ENCODE data around the gene FKBP15. TPM values are rescaled to one million over a fixed set of nuclear protein-coding genes. Genes with fewer than 3 reads are reported as not detected.

FKBP15 gene
- polyA plus RNA-seq, 1 donor from 2014 or later, result 12.1 TPM

- Histone ChIP-seq H2AFZ (ENCODE audit: low read depth, low read length) (no peak overlapping the region), H3K9me3 (ENCODE audit: low read length) (no peaks in the 10 kb centered on the region), H3K4me2 (ENCODE audit: low read length) (no peak overlapping the region), H3K9ac (ENCODE audit: low read length) (no peak overlapping the region), H3K27me3 (ENCODE audit: insufficient read depth, low read depth, low read length) (peaks cover 2% of the 10 kb centered on the region), H3F3A (ENCODE audit: insufficient read depth, low read length, poor library complexity, severe bottlenecking) (no peaks in the 10 kb centered on the region), H4K20me1 (ENCODE audit: insufficient read depth) (no peaks in the 10 kb centered on the region), H3K36me3 (ENCODE audit: insufficient read depth, low read length) (no peaks in the 10 kb centered on the region), H3K4me3 (ENCODE audit: low read length) (no peak overlapping the region), H3K79me2 (replicated peaks; ENCODE audit: insufficient read depth, low read length) (no peaks in the 10 kb centered on the region), H3K9me2 (ENCODE audit: insufficient read depth, low read length) (no peaks in the 10 kb centered on the region), H3K27ac (ENCODE audit: low read length) (no peak overlapping the region)
- no peak for TF ChIP-seq EZH2 (IDR thresholded peaks at IDR 0.05; ENCODE audit: borderline replicate concordance, insufficient read depth, low read length, poor library complexity, severe bottlenecking)
These were observed 83.6 kb downstream of the FKBP15 start for GRCh38 chr9:113137196-113138168.

GRCh38 chr9:113131689-113132151, 89.4 kb downstream of the FKBP15 start:
- Histone ChIP-seq H3K4me3 (ENCODE audit: low read length) (no peak overlapping the region), H3K9ac (ENCODE audit: low read length) (no peak overlapping the region), H3K79me2 (replicated peaks; ENCODE audit: insufficient read depth, low read length) (no peaks in the 10 kb centered on the region), H2AFZ (ENCODE audit: low read depth, low read length) (no peak overlapping the region), H3K27ac (ENCODE audit: low read length) (no peak overlapping the region), H3K4me2 (ENCODE audit: low read length) (no peak overlapping the region), H3K27me3 (ENCODE audit: insufficient read depth, low read depth, low read length) (peaks cover 11% of the 10 kb centered on the region), H4K20me1 (ENCODE audit: insufficient read depth) (no peaks in the 10 kb centered on the region), H3K36me3 (ENCODE audit: insufficient read depth, low read length) (no peaks in the 10 kb centered on the region), H3F3A (ENCODE audit: insufficient read depth, low read length, poor library complexity, severe bottlenecking) (no peaks in the 10 kb centered on the region), H3K9me3 (ENCODE audit: low read length) (no peaks in the 10 kb centered on the region), H3K9me2 (ENCODE audit: insufficient read depth, low read length) (no peaks in the 10 kb centered on the region)
- no peak for TF ChIP-seq POLR2AphosphoS5 (IDR thresholded peaks at IDR 0.05)
- no peak for TF ChIP-seq EZH2 (IDR thresholded peaks at IDR 0.05; ENCODE audit: borderline replicate concordance, insufficient read depth, low read length, poor library complexity, severe bottlenecking)
- no peak for TF ChIP-seq CTCF (IDR thresholded peaks at IDR 0.05; ENCODE audit: poor library complexity, severe bottlenecking)
- TF ChIP-seq MXI1 (conservative IDR thresholded peaks at IDR 0.05; ENCODE audit: poor library complexity, severe bottlenecking), result no peak
- TF ChIP-seq RAD21 (conservative IDR thresholded peaks at IDR 0.05), result no peak
- no peak for TF ChIP-seq TAF1 (IDR thresholded peaks at IDR 0.05; ENCODE audit: low read depth)
- TF ChIP-seq EP300 (conservative IDR thresholded peaks at IDR 0.05; ENCODE audit: poor library complexity, severe bottlenecking), result no peak
- TF ChIP-seq REST (IDR thresholded peaks at IDR 0.05; ENCODE audit: borderline replicate concordance), result no peak
- TF ChIP-seq SMC3 (conservative IDR thresholded peaks at IDR 0.05; ENCODE audit: poor library complexity), result no peak
